Peyer's patch (tissue), 4 donors: ENCODE results near the gene SEMA3B.

ENCODE experiments used
- POLR2A ChIP-seq, 2 donors: fragments of 450-650 bp; IDR thresholded peaks; one replicate each; pipeline ENCODE4 v1.5.1; 2017; ENCODE audit warnings: antibody characterized with exemption in 2 of 2, mild to moderate bottlenecking in 2 of 2, moderate library complexity in 2 of 2
- TF ChIP-seq, protein P1 (sequence below), 6 experiments: fragments of 450-650 bp in 4 of 6; fragments of 200-600 bp in 2 of 6; sonication (generic) in 1 of 6; IDR thresholded peaks; one replicate each; pipeline ENCODE4 v1.5.1; 2017 to 2019; ENCODE audit warnings: antibody characterized with exemption in 6 of 6, mild to moderate bottlenecking in 3 of 6, moderate library complexity in 1 of 6

DNA sequence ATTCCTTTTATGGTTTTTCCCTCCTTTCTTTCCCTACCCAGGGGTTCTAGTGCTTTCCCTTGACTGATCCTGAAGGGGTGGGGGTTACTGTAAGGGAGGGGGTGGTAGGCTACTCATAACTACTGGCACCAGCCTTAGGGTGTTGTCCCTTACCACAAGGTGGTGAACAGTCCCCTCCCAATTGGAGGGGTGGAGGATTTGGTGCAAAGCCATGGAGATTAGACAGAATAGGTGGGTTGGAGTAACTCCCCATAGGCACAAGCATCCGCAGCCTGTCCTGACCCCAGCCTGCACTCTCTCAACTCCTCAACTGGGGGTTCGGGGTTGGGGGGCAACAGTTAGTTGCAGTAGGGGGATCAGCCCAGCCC is 56.1 kb downstream of the SEMA3B start:
- TF ChIP-seq, protein P1, sequence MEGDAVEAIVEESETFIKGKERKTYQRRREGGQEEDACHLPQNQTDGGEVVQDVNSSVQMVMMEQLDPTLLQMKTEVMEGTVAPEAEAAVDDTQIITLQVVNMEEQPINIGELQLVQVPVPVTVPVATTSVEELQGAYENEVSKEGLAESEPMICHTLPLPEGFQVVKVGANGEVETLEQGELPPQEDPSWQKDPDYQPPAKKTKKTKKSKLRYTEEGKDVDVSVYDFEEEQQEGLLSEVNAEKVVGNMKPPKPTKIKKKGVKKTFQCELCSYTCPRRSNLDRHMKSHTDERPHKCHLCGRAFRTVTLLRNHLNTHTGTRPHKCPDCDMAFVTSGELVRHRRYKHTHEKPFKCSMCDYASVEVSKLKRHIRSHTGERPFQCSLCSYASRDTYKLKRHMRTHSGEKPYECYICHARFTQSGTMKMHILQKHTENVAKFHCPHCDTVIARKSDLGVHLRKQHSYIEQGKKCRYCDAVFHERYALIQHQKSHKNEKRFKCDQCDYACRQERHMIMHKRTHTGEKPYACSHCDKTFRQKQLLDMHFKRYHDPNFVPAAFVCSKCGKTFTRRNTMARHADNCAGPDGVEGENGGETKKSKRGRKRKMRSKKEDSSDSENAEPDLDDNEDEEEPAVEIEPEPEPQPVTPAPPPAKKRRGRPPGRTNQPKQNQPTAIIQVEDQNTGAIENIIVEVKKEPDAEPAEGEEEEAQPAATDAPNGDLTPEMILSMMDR (IDR thresholded peaks at IDR 0.05) = no peak
- no peak for TF ChIP-seq POLR2A (IDR thresholded peaks at IDR 0.05)
